OCI-LY1 (cell line): ENCODE measurements around the gene CAB39L.

ENCODE experiments used
- EZH2 ChIP-seq: fragments of 200-600 bp; sonication (generic), shearing (Covaris generic); IDR thresholded peaks from 2 replicates; pipeline ENCODE4 v1.8.0; 2017; ENCODE audit warnings: borderline replicate concordance, mixed run types, mild to moderate bottlenecking, antibody characterized with exemption, low read length, moderate library complexity, mixed read lengths
- TF ChIP-seq, protein P1 (sequence below): fragments of 200-600 bp; sonication (generic), shearing (Covaris generic); IDR thresholded peaks from 2 replicates; pipeline ENCODE4 v1.5.1; 2017; ENCODE audit warnings: mild to moderate bottlenecking, antibody characterized with exemption, low read length, moderate library complexity, mixed read lengths

- no peak for TF ChIP-seq EZH2
- TF ChIP-seq, protein P1, sequence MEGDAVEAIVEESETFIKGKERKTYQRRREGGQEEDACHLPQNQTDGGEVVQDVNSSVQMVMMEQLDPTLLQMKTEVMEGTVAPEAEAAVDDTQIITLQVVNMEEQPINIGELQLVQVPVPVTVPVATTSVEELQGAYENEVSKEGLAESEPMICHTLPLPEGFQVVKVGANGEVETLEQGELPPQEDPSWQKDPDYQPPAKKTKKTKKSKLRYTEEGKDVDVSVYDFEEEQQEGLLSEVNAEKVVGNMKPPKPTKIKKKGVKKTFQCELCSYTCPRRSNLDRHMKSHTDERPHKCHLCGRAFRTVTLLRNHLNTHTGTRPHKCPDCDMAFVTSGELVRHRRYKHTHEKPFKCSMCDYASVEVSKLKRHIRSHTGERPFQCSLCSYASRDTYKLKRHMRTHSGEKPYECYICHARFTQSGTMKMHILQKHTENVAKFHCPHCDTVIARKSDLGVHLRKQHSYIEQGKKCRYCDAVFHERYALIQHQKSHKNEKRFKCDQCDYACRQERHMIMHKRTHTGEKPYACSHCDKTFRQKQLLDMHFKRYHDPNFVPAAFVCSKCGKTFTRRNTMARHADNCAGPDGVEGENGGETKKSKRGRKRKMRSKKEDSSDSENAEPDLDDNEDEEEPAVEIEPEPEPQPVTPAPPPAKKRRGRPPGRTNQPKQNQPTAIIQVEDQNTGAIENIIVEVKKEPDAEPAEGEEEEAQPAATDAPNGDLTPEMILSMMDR: no peak
Observed at GRCh38 chr13:49323344-49323743, 120.5 kb downstream of the CAB39L start.
